Fibroblast of the conjunctiva (primary cell): ENCODE results near the gene CNTNAP4.

ENCODE experiments used
- DNase-seq: peaks from one replicate; pipeline ENCODE4 v3.0.0-alpha.2; 2010; ENCODE audit warnings: low read depth

Gene CNTNAP4

DNA sequence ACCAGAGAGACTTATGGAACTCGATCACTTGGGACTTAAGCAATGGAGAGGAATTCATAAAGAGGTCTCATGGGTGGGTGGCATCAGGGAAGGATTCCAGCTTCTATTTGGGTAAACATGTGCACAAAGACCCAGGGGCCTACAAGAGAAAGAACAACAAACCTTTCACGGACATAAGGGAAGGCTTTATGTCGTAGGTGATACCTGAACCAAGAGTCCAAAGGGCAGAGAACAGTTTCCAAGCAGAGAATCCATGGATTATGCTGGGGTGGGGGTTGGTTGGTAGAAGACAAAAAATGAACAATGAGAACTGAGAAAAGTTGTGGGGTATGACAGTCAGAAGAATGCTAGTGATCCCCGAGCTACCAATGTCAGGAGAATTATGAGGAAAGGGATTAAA is 119.8 kb downstream of the CNTNAP4 start:
- no peak for DNase-seq

DNA sequence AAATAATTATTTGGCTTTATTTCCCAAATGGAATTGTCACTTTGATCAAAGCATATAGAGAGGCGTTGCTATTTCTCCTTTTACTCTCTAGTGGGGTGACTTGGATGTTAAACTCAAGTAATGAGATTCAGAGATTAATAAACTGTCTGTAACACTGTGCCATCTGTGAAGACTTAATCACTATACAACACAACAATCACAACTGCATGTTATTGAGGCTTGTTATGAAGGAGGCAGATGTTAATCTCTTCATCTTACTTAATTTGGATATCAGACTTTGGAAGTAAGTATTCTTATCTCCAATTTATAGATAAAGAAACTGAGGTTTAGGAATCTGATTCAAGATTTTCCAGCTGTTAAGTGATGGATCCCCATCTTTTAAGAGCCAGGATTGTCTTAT is 132.5 kb downstream of the CNTNAP4 start:
- DNase-seq: no peak

DNA sequence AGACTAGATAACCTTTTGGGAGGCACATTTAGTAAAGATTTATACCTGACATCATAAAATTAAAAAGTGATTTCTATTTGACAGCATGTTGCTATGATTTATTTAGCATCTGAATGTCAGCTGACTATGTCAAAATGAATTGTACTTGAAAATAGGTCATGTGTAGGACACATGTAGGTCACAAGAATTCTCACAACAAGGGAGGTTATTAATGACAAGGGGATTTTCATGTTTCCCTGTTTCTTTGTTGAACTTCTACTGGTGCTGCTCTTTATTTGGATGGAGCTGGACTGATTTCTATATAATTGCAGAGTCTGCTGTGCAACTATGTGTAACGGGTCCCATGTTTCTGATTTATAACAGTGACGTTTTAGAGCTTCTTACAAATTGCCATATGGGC is 144.4 kb downstream of the CNTNAP4 start:
- DNase-seq: no peak

DNA sequence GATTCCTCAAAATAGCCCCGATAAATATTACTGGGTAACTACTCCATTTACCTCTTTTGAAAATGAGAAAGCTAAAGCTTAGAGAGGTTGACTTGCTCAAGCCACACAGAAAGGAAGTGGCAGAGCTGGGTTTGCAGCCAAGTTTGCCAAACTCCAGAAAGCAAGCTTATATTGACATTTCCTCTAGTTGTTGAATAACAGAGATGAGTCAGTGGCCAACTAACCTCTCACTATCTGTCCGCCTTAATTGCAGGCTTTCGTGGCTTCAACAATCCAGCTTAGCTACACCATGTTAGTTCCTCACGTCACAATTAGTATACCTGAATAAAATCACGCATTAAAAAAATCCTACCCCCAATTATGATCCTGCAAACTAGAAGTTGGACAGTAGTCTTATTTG is 151.7 kb downstream of the CNTNAP4 start:
- DNase-seq: no peak

DNA sequence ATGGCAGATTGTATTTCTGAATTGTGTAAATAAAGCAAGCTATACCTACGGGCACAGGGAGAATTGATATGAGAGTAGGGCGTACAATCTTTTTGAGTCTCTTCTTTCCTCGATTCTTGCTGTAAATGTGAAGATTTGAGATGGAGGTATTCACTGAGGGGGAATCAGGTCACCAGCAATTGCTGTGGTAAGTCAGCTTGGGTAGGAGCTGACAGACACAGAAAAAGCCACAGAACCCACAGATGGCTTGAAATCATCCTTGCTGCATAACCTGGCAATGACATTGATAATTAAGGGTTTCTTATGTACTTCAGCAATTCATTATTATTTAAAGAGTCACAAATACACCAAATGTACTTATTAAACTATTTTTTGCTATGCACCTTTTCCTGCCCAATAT is 164.2 kb downstream of the CNTNAP4 start:
- no peak for DNase-seq

DNA sequence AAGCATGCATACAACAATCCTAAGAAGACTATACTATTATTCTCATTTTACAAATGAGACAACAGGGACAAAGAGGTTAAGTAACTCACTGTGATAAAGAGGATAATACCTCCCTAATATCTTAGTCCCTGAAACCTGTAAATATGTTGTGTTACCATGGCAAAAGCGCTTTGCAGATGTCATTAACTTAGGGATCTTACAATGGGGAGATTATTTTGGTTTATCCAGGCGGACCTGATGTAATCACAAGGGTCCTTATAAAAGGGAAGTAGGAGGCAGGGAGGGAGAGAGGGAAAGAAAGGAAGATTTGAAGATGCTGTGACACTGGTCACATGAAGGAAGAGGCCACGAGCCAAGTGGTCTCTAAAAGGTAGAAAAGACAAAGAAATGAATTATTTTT is 164.7 kb downstream of the CNTNAP4 start:
- DNase-seq: no peak

DNA sequence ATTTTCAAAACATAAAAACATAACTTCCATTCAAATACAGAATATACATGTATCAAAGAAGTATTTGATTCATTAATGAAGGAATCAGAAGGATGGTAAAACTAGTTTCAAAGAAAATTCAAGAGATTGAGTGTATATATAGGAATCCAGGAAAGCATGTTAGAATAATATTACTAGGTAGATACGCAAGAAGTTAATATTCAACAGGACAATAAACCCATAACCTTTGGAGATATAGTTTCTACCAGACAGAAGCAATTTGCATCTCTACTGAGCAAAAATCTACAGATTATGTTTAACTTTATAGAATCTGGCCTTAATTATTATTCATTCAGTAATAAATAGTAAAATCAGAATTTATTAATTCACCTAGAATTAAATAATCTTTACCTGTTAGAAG is 166.8 kb downstream of the CNTNAP4 start:
- no peak for DNase-seq

DNA sequence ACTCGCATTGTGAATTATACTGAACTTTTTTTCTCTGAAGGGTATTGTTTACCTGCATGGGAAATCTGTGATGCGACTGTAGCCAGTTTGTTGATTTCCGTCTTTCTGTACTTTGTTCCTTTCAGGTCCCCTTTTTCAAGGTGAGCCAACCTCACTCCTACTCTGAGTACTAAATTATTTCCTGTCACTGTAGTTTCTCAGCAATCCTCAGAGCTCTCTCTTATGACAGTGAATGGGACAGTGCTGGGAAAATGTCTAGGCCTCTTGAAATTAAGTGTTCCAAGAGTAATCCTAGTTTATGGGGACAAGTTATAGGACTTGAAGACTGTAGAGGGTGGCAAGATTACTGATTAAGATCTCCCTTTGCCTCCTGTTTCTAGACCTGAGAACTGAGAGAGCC is 167.6 kb downstream of the CNTNAP4 start:
- no peak for DNase-seq

DNA sequence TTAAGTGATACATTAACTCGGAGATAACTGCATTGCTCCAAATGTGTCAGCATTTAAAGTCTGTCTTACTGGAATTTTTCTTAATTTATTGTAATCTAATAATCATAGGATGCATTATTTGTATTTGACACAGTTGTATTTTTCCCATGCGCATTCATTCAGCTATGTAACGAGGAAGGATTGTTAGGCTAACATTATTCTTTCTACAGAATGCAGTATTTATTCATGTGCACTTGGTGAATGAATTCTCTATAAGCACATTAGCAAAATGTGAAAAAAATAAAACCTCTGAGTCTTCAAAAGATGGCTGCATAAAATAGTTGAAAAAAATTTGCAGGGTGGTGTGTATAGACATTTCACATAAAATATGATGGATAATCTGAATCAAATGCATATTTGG is 168.6 kb downstream of the CNTNAP4 start:
- DNase-seq: no peak

DNA sequence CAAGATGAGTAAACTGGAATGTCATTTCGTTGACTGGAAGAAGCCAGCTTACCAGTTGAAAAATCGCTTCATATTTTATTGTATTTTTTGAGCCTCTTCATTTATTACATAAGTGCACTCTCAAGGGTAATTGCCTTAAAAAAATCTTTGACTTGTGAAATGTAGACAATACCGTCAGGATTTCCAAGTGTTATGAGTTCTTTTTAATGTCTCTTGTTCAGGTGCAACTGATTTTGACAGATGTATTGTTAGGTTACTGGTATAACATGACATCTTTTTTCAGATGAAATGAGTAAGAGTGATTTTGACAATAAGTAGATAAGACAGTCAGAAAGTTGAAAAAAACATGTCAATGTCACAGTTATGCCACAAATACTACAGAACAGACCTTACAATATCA is 169.1 kb downstream of the CNTNAP4 start:
- DNase-seq: no peak

DNA sequence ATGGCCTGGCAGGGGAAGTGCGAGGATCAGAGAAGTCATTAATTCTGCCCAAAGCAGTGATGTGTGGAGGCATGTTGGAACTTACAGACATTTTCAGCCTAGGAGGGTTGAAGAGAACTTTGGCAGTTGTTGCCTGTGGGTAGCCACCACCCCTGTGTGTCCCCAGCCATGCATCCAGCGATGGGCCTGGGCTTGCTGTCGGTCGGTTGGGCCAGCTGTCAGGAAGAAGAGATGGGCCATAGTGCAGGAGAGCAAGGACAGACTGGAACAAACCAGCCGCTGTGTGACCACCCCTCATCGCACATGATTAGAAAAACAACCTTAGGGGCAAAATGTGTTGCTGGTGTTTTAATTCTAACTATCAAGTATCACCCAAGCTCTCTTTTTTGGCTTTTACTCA is 173.7 kb downstream of the CNTNAP4 start:
- DNase-seq: no peak

DNA sequence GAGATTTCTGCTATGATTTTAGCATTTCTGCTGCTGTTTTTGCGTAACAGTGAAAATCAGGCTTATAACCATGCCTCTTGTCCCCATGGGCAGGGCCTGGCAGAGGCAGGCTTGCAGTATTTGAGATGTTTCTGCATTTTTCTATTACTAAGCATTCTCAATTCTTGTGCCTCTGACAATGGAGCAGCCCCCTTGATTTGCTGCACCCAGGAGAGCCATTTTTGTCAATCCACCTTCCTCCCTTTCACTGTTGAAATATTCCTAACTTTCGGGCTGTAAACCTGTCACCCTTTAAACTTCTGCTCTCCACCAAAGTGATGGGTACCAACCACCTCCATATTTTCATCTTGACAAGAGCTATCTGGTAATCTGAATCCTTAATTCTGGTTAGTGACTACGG is 178.1 kb downstream of the CNTNAP4 start:
- DNase-seq: no peak

DNA sequence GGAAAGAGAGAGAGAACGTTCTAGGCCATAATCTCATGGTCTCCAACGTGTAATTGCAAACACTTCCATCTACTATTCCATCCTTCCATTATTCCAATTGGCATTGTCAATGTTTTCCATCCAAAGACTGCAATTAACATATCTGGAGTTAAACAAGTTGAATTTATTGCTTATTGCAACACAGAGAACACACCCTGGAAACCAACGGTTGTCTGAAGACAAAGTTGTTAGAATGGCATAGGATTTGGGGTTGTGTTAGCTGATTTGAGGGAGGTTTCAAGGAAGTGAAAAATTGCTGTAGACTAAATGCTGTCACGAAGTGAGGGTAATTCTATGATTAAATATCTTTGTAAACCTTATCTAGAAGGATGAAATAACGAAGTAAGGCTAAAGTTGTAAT is 178.8 kb downstream of the CNTNAP4 start:
- DNase-seq: no peak

DNA sequence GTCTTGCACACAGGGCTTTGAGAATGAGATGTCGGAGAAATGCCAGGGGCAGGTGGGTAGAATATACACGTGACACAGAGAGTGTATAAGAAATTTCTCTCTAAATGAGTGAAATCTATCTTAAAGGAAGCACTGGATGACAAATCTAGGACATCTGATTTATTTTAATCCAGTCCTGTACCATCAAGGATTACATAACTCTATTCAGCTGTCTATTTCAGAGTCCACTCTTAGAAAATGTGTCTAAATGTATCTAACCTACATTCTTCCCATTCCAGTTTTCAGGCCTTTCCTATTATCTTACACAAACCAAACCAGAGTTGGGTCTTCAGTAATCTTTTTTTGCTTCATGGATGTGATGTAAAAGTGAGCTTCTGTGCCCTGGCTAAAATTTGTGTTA is 181.9 kb downstream of the CNTNAP4 start:
- DNase-seq: no peak

DNA sequence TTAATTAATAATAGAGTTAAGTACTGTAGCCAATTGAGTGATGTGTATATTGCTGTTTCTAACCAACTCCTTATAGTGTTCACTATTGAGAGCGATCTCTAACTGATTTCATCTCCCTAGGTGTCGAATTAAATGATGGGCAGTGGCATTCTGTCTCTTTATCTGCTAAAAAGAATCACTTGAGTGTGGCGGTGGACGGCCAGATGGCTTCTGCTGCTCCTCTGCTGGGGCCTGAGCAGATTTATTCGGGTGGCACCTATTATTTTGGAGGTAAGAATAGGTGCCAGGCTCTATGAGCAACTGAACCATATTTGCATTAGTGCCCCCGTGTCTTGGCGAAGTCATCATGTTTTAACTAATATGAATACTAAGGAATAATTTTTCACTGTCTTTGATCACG is 184.6 kb downstream of the CNTNAP4 start:
- no peak for DNase-seq

DNA sequence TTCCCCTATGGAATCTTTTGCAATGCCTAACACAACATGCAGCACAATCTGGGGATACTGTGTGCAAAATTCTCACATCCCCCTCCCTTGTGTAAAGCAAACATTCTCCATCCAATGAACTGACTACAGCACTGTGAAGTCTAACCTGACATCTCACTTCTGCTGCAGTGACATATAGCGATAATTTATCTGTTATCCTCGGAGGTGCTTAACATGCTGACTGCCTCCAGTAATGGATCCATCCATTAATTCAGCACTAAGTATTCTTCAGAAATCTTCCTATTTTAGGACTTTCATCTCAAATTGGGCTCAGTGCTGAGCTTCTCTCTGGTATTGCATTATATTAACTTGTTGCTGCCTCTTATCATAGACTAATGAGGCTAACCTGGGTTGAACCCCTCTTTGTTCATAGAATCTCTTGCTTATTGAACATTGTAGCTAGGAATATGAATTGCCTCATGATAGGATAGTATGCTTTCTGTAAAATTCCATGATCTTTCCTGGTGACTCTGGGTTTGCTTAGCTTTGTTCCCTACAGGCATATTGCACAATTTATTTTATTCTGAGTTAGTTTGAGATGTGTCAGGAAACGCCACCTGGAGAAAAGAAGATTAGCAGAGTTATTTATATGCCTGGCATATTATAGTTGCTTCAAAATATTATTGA is 187.9 kb downstream of the CNTNAP4 start:
- no peak for DNase-seq

DNA sequence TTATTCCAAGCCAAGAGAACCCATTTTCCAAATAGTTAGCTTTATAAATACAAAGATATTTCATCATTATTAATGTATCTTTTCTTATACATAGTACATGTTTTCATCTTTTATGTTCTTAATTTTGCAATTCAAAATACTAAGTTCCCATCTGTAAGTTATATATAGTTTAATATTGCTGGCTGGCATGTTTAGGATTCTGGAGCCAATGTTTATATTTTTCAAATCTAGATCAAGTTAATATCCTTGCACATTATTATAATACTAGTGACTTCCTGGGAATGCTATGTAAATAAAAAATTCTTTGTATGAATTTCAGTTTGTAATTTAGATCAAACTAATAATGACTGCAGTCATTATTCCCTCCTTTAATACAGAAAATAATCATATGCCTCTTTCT is 189.7 kb downstream of the CNTNAP4 start:
- DNase-seq: no peak

DNA sequence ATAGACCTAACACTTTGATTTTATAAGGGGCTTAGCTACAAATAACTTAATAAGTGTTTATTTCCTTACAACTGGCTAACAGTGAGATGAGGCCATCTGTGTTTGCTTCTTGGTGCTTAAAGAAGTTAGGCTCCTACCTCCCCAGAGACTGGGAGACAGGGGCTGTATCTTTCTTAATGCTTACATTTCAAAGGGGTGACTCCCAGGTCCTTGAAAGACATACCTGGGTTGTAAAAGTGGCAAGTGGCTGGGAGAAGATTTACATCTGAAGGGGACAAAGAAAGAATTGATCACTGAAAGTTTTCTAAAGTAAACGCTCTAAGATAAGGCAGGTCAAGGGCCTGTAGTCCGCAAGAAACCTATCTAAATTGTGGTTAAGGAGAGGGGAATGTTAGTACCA is 196.8 kb downstream of the CNTNAP4 start:
- DNase-seq: no peak

DNA sequence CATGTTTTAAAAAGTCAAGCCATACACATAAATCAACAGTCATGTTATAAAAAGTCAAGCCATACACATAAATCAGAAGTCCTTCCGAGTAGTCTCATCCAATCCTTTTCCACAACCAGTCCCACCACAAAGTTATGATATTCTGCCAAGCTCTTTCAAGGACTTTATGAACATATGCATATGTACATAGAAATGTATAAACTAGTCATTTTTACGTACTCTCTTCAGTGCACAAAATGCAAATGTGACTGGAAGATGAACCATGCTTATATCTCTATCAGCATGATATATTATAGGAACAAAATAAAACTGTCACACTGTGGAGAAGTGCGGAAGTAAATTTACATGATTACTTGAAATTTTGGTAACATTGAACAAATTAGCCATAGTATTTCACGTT is 200.9 kb downstream of the CNTNAP4 start:
- no peak for DNase-seq

DNA sequence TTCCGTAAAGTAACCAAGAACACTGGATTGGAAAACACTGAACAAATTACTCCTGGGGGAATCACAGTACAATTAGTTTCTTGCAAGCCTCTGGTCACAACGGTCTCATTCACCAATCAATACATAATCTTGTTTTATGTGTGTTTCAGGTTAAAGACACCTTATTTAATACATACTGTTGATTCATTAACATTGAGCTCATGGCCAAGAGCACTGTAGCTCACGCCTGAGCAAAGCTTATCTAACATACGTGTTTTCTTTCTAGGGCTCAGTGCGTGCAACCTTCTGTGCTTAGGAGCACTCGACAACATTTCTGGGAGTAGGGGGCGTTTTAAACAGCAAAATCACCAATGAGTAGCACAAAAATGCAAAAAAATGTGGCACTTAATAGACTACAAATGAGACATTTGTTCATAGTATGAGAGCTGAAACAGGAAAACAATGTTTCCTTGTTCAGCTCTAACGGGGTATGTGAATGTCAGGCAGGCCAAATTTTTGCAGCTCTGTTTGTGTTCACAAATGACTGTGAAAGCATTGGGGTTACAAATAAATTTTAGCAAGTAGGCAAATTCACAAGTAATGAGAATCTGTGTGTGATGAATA is 206.2 kb downstream of the CNTNAP4 start:
- no peak for DNase-seq

DNA sequence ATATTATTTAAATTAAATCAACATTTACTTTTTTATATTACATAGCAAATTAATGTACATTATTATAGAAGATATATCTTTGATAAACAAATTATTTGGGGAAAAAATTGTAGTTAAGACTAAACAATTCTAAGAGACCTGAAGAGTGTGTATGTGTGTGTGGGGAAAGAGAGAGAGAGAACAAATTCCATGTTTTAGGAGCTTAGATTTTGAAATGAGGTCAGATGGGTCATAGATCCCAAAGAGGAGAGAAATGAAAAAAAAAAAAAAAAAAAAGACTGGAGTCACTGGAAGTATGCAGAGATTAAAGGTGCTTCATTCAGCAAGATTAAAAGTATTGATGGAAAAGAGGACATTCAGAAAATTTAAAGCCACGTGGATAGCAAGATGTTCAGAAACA is 206.8 kb downstream of the CNTNAP4 start:
- DNase-seq: no peak

DNA sequence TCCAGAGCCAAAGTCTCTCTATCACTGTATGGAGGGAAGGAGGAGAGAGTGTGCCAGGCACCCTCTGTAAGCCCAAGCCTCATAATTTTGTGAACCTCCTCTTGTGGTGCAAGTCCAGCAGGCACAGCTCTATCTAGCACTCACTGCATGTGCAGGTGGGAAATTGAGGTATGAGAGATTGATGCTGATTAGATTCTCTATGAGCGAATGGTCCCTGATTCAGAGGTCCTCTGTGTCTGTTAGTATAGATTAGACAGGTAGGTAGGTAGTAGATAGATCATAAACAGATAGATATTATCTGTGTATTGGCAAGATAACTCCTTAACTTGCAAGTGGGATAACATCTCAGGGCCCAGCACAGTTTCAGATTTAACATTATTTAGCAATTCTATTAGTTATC is 209.5 kb downstream of the CNTNAP4 start:
- no peak for DNase-seq

DNA sequence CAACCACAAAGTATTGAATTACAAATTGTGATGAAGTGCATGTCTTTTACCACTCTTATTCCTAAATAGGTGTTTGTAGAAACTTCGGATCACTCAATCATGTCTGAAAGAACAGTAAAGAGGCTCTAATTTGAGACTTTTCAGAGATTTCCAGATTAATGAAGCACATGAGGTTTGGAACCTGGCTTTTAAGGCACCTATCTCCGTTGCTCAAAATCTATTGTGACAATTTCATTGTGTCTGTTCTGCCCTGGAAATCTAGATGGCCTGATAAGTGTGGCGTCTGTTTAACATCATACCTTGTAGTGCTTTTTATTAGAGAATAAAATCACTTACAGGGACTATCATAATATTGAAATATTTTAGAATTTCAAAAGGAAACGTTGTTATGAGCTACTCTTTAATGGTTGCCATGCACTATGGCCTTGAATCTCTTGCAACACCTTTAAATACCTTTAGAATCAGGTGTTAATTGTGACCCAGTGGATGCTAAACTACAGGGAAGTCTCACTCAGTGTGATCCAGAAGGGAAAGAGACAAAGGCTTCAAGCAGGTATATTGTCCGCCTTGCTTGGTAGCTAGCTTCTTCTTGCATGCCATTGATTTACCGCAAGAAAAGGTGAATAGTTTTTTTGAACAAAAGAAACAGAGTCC is 210.3 kb downstream of the CNTNAP4 start:
- DNase-seq: no peak

DNA sequence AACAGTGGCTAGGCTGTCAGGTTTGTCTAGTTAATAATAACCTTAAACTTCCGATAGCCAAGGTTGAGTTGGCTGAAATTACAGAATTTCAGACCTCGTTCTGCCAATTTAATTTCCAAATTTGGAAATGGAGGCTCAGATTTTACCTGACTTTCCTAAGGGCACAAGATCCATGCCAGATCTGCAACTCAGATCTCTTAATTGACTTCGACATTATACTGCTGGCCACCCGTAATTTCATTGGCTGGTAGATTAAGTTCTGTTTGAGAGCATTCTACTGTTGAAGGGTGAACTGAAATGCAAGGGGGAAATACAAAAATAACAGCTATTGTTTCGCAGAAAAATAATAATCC is 210.8 kb downstream of the CNTNAP4 start:
- DNase-seq: no peak
